Activated naive CD8-positive, alpha-beta T cell treated with anti-CD3 and anti-CD28 coated beads for 36 hours (primary cell): ENCODE measurements around the gene LPP. TPM values are rescaled to one million over a fixed set of nuclear protein-coding genes. Genes with fewer than 3 reads are reported as not detected.
"Not testable (repeated sequence)": the region's sequence is repeated elsewhere in the genome, so short reads cannot be mapped to it uniquely, and the experiment has no call there.

Experiments used
- DNase-seq: peaks from one replicate; pipeline ENCODE4 v3.0.0; 2021
- H3K27ac Mint-ChIP-seq: one replicate; pipeline ENCODE4 v1.8.0; 2022; ENCODE audit warnings: mild to moderate bottlenecking, moderate library complexity, mixed read lengths
- H3K27me3 Mint-ChIP-seq: one replicate; pipeline ENCODE4 v1.8.0; 2022; ENCODE audit warnings: mild to moderate bottlenecking, mixed read lengths
- H3K36me3 Mint-ChIP-seq: one replicate; pipeline ENCODE4 v1.8.0; 2021; ENCODE audit warnings: mild to moderate bottlenecking, mixed read lengths
- H3K4me1 Mint-ChIP-seq: one replicate; pipeline ENCODE4 v1.8.0; 2021; ENCODE audit warnings: mixed read lengths
- H3K4me3 Mint-ChIP-seq: one replicate; pipeline ENCODE4 v1.8.0; 2022; ENCODE audit warnings: mild to moderate bottlenecking, moderate library complexity, mixed read lengths
- H3K9me3 Mint-ChIP-seq: one replicate; pipeline ENCODE4 v1.8.0; 2022; ENCODE audit warnings: mixed read lengths
- total RNA-seq, 2 experiments: library from RNA; stranded (reverse); gene quantifications; one replicate each; pipeline ENCODE4 v1.2.3, GENCODE V29; 2021

LPP gene
- total RNA-seq, 2 experiments from 2014 or later = 15.0 to 15.3 TPM

DNA sequence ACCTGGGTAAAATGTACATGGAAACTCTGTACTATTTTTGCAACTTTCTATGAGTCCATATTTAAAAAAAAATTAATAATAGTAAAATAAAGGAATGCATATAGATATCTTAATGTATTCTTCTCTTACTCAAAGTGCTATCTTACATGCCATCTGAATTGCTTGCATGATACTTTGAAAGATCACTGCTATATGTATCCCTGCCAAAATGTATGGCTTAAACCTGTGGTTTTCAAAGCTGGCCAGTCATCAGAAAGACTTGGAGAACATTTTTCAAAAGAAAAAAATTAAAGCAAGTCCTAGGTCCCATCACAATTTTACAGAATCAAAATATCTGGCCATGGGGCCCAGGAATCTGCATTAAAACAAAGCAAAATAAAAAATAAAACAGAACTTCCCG is 262.1 kb downstream of the LPP start:
- Mint-ChIP-seq H3K4me3 (no peak overlapping the region), H3K27ac (no peak overlapping the region), H3K4me1 (peaks cover 11% of the 10 kb centered on the region), H3K36me3 (peaks cover 3% of the 10 kb centered on the region), H3K9me3 (peaks cover 2% of the 10 kb centered on the region), H3K27me3 (no peaks in the 10 kb centered on the region)
- DNase-seq = no peak

DNA sequence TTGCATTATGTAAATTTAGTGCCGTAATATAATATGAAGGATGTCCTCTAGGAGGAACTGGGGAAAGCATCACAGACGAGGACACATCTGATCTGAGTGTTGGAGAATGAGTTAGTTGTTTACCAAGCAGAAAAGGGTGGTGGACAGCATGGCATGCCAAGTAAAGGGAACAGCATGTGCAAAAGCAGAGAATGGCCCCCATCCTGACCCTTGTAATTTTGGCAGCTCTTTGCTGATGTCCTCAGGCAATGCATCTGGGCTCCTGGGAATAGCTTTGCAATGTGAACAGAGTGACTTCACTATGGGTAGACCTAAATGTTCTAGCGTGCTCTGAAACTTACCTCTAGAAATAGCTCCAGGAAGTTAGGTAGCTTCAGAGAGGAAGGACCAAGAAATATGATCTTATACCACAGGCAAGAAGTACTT is 263.3 kb downstream of the LPP start:
- Mint-ChIP-seq H3K27me3 (no peaks in the 10 kb centered on the region), H3K4me3 (no peak overlapping the region), H3K27ac (no peak overlapping the region), H3K4me1 (peaks cover 11% of the 10 kb centered on the region), H3K36me3 (peaks cover 6% of the 10 kb centered on the region), H3K9me3 (peaks cover 2% of the 10 kb centered on the region)
- no peak for DNase-seq

DNA sequence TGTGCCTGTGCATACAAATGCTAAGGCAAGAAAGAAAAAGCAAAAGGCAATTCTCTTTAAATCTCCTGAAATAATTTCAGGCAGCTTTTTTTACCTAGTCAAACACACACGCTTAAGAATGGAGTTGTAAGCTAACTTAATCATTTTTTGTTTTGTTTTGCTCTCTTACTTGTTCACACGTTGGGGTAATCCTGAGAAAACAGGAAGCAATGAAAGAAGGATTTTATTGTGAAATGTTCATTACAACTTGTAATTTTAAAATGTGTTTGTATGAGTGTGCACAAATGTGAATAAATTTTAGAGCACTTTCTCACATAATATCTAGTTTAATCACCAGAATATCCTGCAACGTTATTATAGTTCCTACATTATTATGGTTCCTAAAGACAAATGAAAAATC is 263.8 kb downstream of the LPP start:
- peaks cover 4% of the 10 kb centered on the region for H3K9me3 Mint-ChIP-seq
- no peaks in the 10 kb centered on the region for H3K27me3 Mint-ChIP-seq
- no peak for DNase-seq
- H3K27ac Mint-ChIP-seq = no peak overlapping the region
- peaks cover 6% of the 10 kb centered on the region for H3K36me3 Mint-ChIP-seq
- H3K4me1 Mint-ChIP-seq = peaks cover 11% of the 10 kb centered on the region
- no peak overlapping the region for H3K4me3 Mint-ChIP-seq

DNA sequence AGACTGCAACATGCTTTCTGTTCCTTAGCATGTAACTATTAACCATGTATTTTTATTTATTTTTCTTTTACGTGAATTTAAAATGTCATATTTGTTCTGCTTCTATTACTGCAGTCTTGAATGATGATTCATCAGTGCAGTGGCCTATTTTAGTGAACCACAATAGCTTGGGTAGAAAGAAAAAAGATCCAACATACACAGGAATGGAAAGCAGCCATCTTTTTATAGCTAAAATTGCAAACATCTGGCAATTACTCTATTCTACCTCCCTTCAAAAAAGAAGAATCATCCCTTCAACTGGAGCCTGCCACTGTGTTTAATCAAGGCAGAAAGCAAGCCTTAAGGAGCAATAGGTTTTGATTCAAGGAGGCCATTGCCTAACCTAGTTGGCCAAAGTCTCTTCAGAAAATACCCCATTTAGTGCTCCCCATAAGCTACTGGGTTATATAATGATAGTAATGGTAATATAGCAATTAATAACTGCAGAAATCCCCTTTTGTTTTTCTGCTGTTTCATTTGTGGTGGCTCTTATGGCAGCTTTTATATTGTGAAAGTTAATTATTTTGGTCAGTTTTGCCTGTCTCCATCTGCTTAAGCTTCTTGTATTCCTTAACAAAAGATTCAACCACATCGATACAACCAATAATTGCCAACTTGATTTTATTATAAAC is 267.3 kb downstream of the LPP start:
- H3K9me3 Mint-ChIP-seq = peaks cover 19% of the 10 kb centered on the region
- DNase-seq = no peak
- H3K27ac Mint-ChIP-seq = no peak overlapping the region
- peaks cover 32% of the 10 kb centered on the region for H3K36me3 Mint-ChIP-seq
- H3K27me3 Mint-ChIP-seq = no peaks in the 10 kb centered on the region
- H3K4me3 Mint-ChIP-seq = no peak overlapping the region
- H3K4me1 Mint-ChIP-seq = peaks cover 11% of the 10 kb centered on the region

DNA sequence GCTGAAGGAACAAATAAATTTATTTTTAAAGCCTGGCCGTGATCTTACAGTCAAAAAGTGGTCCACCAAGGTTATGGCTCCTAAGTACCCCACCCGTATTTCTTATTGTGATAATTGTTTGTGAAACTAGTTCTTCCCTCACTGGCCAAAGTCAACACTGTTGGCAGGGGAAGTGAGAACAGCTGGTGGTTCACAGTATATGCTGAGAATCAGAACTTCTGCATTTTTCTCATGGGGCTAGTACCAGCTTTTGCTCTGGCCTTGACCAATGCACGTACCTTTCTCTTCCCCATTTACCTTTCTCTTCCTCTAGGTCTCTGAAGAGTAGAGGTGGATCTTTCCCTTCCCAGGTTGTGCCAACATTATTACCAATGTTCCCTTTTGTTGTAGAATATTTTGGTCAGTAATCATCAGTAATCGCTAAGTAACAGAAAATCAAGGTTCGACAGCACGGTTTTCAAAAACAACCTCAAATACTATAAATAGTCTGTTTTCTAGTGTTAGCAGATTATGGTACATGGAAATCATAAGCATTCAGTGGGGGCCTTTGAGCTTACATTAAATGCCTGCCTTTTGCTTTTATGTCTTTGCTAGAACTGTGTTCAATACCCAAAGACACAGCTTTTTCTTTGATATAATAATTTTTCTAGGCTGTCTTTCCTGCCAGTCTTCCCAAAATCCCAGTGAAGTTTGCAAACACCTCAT is 268.0 kb downstream of the LPP start:
- DNase-seq = no peak
- H3K9me3 Mint-ChIP-seq = peaks cover 24% of the 10 kb centered on the region
- no peak overlapping the region for H3K4me3 Mint-ChIP-seq
- peaks cover 9% of the 10 kb centered on the region for H3K4me1 Mint-ChIP-seq
- H3K27me3 Mint-ChIP-seq = no peaks in the 10 kb centered on the region
- peaks cover 38% of the 10 kb centered on the region for H3K36me3 Mint-ChIP-seq
- no peak overlapping the region for H3K27ac Mint-ChIP-seq

DNA sequence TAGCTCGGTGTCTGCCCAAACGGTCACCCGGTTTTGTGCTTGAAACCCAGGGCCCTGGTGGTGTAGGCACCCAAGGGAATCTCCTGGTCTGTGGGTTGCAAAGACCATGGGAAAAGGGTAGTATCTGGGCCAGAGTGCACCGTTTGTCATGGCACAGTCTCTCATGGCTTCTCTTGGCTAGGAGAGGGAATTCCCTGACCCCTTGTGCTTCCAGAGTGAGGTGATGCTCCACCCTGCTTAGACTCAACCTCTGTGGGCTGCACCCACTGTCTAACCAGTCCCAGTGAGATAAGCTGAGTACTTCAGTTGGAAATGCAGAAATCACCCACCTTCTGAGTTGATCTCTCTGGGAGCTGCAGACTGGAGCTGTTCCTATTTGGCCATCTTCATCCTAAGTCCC is 274.0 kb downstream of the LPP start:
- not testable (repeated sequence) for H3K27me3 Mint-ChIP-seq, DNase-seq, H3K27ac Mint-ChIP-seq, H3K4me3 Mint-ChIP-seq
- H3K36me3 Mint-ChIP-seq = peaks cover 50% of the 10 kb centered on the region
- peaks cover 26% of the 10 kb centered on the region for H3K9me3 Mint-ChIP-seq
- H3K4me1 Mint-ChIP-seq = peaks cover 13% of the 10 kb centered on the region

DNA sequence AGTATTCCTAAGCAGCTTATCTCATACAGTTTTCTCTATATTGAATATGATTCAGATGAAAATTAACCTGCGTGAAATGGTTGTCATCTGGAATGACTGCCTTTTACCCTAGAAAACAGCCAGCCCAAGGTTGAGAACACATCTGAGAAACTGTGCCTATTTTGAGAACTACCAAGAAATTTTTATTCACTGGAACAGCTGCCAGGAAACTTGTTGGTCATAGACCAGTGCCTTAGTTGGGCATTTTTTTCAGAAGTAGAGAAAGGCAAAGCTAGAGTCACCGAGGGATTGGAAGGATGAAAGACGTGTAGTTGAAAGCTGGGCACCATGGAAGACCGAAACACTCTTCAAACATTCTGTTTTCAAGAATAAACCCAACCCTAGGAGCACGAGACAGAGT is 277.1 kb downstream of the LPP start:
- no peaks in the 10 kb centered on the region for H3K27me3 Mint-ChIP-seq
- no peak for DNase-seq
- no peak overlapping the region for H3K4me3 Mint-ChIP-seq
- peaks cover 17% of the 10 kb centered on the region for H3K9me3 Mint-ChIP-seq
- H3K4me1 Mint-ChIP-seq = peaks cover 32% of the 10 kb centered on the region
- H3K27ac Mint-ChIP-seq = no peak overlapping the region
- H3K36me3 Mint-ChIP-seq = peaks cover 30% of the 10 kb centered on the region

DNA sequence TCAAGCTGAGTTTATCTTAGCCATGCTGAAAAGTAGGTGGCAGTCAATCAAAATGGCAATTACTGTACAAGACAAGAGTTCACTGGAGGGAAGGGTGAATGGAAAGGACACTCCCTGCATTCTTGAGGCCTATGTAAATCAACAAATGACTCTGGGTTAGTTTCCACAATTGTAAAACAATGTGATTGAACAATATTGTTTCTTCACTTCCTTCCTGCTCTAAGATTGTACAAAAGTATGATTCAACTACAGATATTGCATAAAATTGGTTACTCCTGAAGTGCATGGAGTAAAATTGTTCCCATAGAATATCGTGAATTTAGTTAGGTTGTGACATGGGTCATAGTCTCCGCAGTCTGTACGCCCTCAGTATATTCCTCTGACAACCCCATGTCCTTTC is 277.6 kb downstream of the LPP start:
- Mint-ChIP-seq H3K36me3 (peaks cover 27% of the 10 kb centered on the region), H3K4me3 (no peak overlapping the region), H3K27ac (no peak overlapping the region), H3K27me3 (no peaks in the 10 kb centered on the region), H3K9me3 (peaks cover 13% of the 10 kb centered on the region), H3K4me1 (peaks cover 32% of the 10 kb centered on the region)
- no peak for DNase-seq

DNA sequence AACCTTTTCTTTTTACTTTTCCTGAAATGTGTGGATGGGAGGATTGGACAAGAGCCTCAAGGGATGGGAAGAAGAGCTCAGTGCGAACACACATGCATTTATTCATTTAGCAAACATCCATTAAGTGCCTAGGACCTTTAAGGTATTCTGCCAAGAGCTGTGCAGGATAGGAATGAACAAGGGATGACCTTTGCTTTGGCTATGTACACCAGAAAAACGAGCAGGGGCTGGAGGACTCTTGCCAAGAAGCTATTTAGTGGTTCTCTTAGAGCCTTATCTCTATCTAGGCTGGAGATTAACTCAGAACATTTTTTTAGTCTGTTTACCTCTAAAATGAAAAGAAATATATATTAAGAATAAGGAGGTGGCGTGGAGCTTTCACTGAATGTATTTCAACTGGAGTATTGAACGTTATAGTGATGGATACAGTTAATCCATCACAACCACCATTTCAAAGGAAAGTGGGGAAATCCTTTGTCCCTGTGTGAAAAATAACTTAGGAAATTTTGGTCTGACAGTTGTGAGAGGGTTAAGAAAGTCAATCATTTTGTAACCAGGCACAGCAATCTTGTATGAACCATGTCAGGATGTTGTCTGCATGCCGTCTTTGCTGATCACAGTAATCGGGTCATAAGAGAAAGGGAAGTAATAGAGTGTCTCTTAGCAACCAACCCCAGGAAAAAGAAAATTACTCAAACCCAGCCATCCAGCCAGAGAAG is 279.0 kb downstream of the LPP start:
- Mint-ChIP-seq H3K4me1 (peaks cover 37% of the 10 kb centered on the region), H3K9me3 (peaks cover 4% of the 10 kb centered on the region), H3K4me3 (peak overlapping the region; percentile 63), H3K27me3 (no peaks in the 10 kb centered on the region), H3K36me3 (peaks cover 20% of the 10 kb centered on the region), H3K27ac (peak overlapping the region; percentile 72)
- no peak for DNase-seq

DNA sequence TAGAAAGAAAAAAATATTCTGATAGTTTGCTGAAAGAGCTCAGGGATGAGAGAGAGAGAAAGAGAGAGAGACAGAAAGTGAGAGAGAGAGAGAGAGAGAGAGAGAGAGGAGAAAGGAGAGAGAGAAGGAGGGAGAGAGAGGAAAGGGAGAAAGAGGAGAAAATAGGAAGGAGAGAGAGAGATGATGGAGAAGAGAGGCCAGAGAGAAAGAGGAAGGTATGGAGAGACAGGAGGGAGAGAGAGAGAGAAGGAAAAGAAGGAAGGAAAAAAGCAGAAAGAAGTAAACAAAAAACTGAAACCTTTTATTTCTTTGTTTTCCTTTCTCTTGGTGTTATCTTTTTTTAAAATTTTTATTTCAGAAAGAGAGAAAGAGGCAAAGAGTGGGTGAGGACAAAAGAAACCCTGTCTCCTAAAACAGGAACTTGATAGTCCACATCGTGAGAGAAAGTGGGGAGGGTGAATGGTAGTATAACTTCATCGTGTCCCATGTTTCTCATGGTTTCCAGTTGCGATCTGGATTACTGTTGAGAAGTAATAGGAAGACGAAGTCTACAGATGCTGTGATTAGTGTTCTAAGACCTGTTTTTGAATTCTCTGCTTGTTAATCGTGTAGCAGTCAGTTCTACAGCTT is 279.7 kb downstream of the LPP start:
- peaks cover 42% of the 10 kb centered on the region for H3K4me1 Mint-ChIP-seq
- peaks cover 20% of the 10 kb centered on the region for H3K36me3 Mint-ChIP-seq
- H3K4me3 Mint-ChIP-seq = peak overlapping the region; percentile 63
- no peaks in the 10 kb centered on the region for H3K27me3 Mint-ChIP-seq
- no peak for DNase-seq
- H3K27ac Mint-ChIP-seq = peak overlapping the region; percentile 72
- H3K9me3 Mint-ChIP-seq = peaks cover 4% of the 10 kb centered on the region

DNA sequence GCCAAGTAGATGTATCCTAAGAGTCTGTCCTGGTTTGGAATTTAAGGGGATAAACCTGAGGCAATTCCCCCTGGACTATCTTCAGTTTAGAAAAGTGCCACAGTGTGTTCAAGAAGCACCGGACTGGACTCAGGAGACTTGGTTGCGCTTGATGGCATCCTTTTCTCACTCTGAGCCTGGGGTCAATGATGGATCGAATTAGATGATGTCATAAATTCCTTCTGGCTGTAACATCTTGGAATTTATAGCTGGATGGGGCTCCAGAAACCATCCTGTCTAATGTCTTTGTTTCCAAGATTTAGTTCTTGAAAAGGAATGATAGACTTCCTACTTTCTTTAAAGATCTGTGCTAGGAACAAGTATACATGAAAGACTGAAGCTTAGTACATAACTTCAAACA is 280.6 kb downstream of the LPP start:
- Mint-ChIP-seq H3K9me3 (peaks cover 4% of the 10 kb centered on the region), H3K27me3 (no peaks in the 10 kb centered on the region), H3K36me3 (peaks cover 20% of the 10 kb centered on the region), H3K27ac (no peak overlapping the region), H3K4me1 (peaks cover 51% of the 10 kb centered on the region), H3K4me3 (no peak overlapping the region)
- DNase-seq = no peak

DNA sequence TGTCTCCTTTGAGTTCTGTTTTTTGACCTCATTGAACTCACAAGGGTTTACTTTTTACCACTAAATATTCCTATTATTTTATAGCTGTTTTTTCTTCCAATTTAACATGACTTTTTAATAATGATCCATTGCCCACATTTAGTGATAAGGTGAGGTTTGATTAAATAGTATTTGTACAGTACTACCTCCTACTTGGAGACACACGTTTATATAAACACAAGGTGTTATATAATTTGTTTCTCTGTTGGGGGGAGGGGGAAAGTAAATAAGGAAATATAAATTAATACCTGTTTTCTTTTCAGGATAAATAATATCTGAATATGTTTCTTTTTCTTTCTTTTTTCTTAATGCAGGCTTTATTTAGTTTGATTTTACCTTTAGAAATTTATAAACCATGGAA is 281.3 kb downstream of the LPP start:
- H3K4me1 Mint-ChIP-seq = peaks cover 56% of the 10 kb centered on the region

DNA sequence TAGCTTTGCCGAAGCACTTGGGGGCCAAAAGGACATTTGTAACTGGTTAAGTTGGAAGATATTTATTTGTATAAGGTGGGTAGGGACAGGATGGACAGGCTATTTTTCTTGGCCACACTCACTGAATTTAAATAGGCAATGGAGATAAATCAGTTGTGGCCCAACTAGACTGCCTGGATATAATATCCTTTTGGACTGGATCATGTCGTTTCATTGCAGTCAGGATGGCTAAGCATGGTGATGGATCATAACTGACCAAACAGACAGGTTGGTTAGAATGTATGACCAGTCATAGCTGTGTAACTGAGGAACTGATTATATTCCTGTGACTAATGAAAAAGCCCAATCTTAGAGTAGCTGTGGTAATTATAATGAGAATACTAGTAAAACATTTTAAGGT is 284.0 kb downstream of the LPP start:
- no peaks in the 10 kb centered on the region for H3K27me3 Mint-ChIP-seq
- no peak for DNase-seq
- H3K4me3 Mint-ChIP-seq = no peak overlapping the region
- H3K4me1 Mint-ChIP-seq = peaks cover 55% of the 10 kb centered on the region
- peaks cover 25% of the 10 kb centered on the region for H3K36me3 Mint-ChIP-seq
- no peak overlapping the region for H3K27ac Mint-ChIP-seq
- peaks cover 4% of the 10 kb centered on the region for H3K9me3 Mint-ChIP-seq

More for the DNA sequence above, 281.3 kb downstream of the LPP start:
- no peak for DNase-seq
- Mint-ChIP-seq H3K27me3 (no peaks in the 10 kb centered on the region), H3K36me3 (peaks cover 24% of the 10 kb centered on the region), H3K9me3 (peaks cover 4% of the 10 kb centered on the region), H3K4me3 (no peak overlapping the region), H3K27ac (no peak overlapping the region)

DNA sequence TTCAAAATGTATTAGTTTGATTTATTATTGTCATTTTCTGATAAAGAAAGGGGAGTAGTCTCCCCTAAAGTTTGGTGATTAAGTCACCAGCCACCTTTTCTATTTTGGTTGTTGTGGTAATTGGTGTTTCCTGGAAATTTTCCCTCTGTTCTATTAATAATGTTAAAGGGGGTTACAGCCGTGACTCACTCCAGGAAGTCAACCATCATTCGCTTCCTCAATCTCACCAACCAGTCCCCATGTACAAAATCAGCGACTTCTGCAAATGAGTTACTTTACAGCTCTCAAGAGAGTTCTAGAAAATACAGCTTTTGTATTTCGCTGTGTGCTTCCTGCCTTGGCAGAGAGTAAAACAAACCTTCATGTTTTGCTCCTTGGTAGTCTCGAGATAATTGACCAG is 285.1 kb downstream of the LPP start:
- Mint-ChIP-seq H3K27ac (peak overlapping the region; percentile 89), H3K27me3 (no peaks in the 10 kb centered on the region), H3K4me3 (peak overlapping the region; percentile 40), H3K9me3 (peaks cover 1% of the 10 kb centered on the region), H3K36me3 (peaks cover 28% of the 10 kb centered on the region), H3K4me1 (peaks cover 46% of the 10 kb centered on the region)
- DNase-seq = peak; percentile 25

DNA sequence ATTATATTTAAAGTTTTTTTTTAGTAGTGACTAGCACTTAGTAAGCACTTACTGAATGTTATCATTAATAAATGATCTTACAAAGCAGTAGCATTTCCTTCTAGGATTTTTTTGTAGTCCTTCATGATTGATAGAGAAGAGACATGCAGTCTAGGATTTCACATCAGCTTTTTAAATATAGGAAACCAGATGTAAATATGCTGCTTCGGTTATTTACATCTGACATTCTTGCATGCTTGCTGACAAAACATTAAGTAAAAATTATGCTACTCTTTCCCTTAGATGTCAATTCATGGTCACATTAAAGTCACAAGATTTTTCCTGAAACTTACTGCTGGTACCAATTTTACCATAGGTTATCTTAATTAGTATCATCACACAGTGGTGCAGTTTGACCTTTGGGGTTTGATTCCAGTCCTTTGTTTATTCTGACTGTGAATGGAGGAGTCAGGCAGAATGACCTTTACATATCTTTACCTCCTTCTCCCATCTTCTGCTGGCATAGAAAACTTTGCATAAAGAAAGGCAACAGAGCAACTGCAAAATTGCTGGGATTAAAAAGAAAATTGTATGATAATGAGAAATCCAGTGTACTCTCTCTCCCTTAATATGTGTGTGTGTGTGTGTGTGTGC is 286.5 kb downstream of the LPP start:
- no peak for DNase-seq
- peak overlapping the region; percentile 89 for H3K27ac Mint-ChIP-seq
- no peaks in the 10 kb centered on the region for H3K27me3 Mint-ChIP-seq
- H3K36me3 Mint-ChIP-seq = peaks cover 37% of the 10 kb centered on the region
- no peak overlapping the region for H3K4me3 Mint-ChIP-seq
- H3K4me1 Mint-ChIP-seq = peaks cover 48% of the 10 kb centered on the region
- H3K9me3 Mint-ChIP-seq = peaks cover 4% of the 10 kb centered on the region
